ENCODE results near the gene ELFN1. TPM values are rescaled to one million over a fixed set of nuclear protein-coding genes. Genes with fewer than 3 reads are reported as not detected.

The ELFN1 gene
- total RNA-seq (2022; extraction: Qiagen RNA extraction; ENCODE audit: low read depth), result 0.39 to 0.57 TPM (median 0.49 TPM) in 5 replicates

GRCh38 chr7:1669954-1670893 is at the start of gene ELFN1:
Gene ELFN1, plus strand, starts transcription at chr7:1670277. Its CDS starts 74,320 bp downstream, at chr7:1744597.

Other genes with a start within 250 kb of the ELFN1 start
- 20.3 to 32.9 TPM (median 30.5 TPM) in 5 replicates for gene MICALL2, start 210.8 kb upstream of the ELFN1 start, total RNA-seq (2022; extraction: Qiagen RNA extraction; ENCODE audit: low read depth)
- gene INTS1, start 165.9 kb upstream of the ELFN1 start, total RNA-seq (2022; extraction: Qiagen RNA extraction; ENCODE audit: low read depth), result 50.4 to 72.3 TPM (median 62.0 TPM) in 5 replicates
- gene MAFK, start 139.6 kb upstream of the ELFN1 start, total RNA-seq (2022; extraction: Qiagen RNA extraction; ENCODE audit: low read depth), result 74.4 to 101 TPM (median 91.1 TPM) in 5 replicates
- 6.7 to 15.3 TPM (median 13.2 TPM) in 5 replicates for gene TMEM184A, start 114.1 kb upstream of the ELFN1 start, total RNA-seq (2022; extraction: Qiagen RNA extraction; ENCODE audit: low read depth)
- 95.1 to 111 TPM (median 101 TPM) in 5 replicates for gene PSMG3, start 100.2 kb upstream of the ELFN1 start, total RNA-seq (2022; extraction: Qiagen RNA extraction; ENCODE audit: low read depth)

Data from A549 treated with DMSO at 1 μM for 4 hours (cell line).